DOHH2 (cell line): Measurements from ENCODE around the gene PDE4D.

Experiments
- CTCF ChIP-seq: fragments of 200-600 bp; sonication (generic); IDR thresholded peaks from one replicate; pipeline ENCODE4 v1.5.1; 2014; ENCODE audit warnings: antibody characterized with exemption, mild to moderate bottlenecking, low read depth, low read length; ENCODE audit not compliant: poor library complexity, severe bottlenecking
- EZH2phosphoT487 ChIP-seq: fragments of 200-600 bp; sonication (generic); IDR thresholded peaks from 2 replicates; pipeline ENCODE4 v1.6.1; 2017; ENCODE audit warnings: borderline replicate concordance, mild to moderate bottlenecking, antibody characterized with exemption, low read length, moderate library complexity, mixed read lengths

- TF ChIP-seq CTCF (no peak), EZH2phosphoT487 (no peak)
These were observed 336.0 kb downstream of the PDE4D start for GRCh38 chr5:59557572-59557971.
